HG03097 (cell line): Measurements from ENCODE around the gene NTRK3.

Experiments
- ATAC-seq: cut with Tn5 transposase; IDR thresholded peaks from one replicate; pipeline ENCODE4 v1.9.1; 2021; ENCODE audit not compliant: unreplicated experiment, low FRiP score

The NTRK3 gene

DNA sequence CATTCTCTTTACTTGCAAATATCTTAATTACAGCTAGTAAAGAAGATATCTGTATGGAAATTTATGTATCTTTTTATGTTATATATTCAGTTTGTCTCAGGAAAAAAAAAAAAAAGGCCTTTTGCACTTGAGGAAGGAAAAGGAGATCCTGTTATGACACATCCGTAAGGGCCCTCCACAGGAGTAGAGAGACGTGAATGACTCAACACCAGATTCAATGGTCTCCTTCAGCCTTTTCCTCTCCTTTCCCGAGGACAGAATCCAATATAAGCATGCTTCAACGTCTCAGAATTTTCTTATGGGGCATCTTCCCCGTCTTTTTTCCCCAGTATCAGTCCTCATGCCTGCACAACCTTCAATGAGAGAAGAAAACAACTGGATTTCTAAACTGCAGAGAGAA, 340.3 kb downstream of the NTRK3 start:
- no peak for ATAC-seq

DNA sequence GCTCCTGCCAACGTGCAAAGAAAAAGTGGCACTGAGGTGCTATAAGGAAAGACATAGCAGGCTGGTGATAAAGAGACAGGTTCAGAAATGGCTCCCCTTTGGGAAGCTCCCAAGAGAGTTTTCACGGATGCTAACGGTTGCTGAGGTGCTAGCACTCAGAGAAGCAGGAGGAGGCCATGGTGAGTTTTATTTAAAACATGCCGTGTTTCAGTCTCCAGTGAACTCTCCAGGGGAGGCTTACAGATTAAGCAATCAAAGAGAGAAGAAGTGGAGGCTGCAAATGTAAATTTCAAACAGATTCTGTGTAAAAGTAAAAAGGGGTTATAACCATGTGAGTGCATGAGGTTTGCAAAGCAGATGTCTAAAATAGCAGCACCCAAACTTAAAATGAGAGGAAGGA, 346.2 kb downstream of the NTRK3 start:
- ATAC-seq = no peak

DNA sequence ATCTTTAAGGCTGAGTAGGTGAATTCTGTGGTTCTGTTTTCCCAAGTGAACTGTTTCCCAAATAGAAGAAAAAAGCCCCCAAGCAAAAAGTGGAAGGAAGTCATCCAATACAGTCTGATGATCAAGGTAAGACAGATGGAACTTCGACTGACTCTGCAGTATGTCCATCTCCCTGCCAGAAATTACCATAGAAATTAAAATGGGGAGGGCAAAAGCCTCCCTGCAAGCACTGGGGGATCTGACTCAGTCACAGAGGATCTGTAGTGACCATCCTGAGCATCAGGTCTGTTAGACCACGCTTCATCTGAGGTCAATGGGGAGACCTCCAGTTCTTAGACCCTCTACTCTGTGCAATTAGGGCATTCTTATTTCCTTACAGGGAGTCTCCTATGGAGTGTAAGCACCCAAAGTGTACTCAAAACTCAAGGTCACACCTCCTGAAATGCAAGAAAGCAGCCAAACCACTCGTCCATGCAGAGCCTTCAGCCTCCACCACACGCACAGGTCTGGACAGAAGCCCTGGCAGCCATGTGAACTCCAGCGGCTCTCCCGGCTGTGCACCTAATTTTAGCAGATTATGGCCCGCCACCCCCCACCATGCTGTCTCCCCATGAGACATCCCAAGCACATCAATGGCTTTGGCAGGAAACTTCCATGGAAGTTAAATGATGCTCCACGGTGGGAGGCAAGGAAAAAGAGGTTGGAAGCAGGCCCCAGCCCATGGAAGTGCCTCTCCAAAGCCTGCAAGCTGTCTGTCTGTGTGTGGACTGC, 348.7 kb downstream of the NTRK3 start:
- ATAC-seq = no peak

GRCh38 chr15:87906444-87906843, 350.1 kb downstream of the NTRK3 start:
- ATAC-seq = no peak

DNA sequence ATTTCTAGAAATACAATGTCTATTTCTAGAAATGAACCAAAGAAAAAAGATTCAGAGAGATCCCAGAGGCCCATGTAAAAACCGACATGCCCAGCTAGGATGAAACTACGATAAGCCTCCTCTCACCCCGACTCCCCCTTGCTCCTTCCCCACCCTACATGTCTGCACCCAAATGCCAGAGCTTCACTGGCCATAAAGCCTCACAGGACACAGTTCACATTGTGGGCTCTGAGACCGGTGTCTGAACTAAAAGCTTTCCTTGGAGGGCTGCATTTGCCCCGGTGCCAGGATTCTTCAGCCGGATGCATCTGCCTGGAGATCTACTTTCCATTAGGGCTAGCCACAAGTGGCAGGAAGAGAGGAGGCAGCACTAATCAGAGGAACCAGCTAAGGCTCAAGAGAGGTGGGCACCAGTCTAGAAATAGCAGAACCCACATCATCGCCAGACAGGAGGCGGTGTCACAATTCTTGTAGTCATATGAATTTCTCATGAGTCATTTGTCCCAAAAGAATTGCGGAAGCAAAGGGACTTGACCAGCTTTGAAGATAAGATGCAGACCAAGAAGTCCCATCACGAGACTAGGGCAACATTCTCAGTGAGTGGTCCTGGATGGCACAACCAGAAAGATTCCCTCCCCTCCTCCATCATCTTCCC, 353.6 kb downstream of the NTRK3 start:
- ATAC-seq = no peak

GRCh38 chr15:87901926-87902690, 354.4 kb downstream of the NTRK3 start:
- ATAC-seq = no peak

- no peak for ATAC-seq
Measured at GRCh38 chr15:87901008-87901407, 355.5 kb downstream of the NTRK3 start.

GRCh38 chr15:87896936-87897335, 359.6 kb downstream of the NTRK3 start:
- ATAC-seq = no peak

- no peak for ATAC-seq
Measured at GRCh38 chr15:87887177-87887576, 369.4 kb downstream of the NTRK3 start.

DNA sequence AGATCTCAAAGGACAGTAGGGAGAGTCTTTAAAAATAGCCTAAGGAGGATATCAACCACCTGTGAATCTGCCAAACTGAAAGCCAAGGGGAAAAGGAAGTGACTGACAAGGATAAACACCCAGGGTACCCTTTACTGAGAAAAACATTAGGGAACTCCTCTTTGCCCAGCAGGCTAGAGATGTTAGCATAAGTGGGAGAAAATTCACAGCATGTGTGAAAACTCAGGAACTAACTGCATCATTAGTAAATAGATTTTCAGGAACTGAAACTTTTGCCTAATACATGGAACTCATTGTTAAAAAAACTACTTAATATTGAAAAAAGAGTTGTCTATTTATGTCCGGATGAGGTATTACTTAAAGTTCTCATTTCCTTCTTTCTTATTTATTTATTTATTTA, 375.5 kb downstream of the NTRK3 start:
- no peak for ATAC-seq

DNA sequence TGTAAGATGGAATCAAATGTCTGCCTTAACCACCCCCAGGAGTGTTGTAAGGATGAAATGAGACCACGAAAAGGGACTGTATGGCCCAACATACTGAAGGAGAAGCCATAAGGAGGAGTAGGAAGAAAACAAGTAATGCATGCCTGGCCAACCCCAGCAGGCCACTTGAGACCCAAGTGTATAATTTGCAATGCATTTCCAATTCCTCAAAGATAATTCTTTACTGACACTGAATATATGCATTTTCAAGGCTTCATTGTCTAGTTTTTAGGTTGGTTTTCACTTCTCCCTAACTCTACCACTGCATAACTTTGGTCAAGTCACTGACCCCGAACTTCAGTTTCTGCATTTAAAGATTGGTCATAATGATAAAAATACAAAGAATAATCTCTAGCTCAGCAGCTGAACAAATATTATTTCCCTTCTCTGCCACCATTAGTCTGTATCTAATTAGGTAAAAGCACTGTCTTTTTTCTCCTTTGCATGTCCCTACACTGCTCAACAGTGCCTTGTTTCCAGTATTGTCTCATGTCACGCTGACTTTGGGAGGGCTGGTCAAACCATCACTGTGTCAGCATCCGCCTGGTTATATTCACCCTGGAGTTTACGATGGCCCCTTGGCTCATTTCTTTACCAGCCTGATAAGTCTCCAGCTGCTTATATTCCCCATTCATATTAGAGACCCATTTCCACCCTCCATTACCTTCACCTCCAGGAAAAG, 378.6 kb downstream of the NTRK3 start:
- ATAC-seq = no peak

- no peak for ATAC-seq
Measured at GRCh38 chr15:87877114-87877810, 379.3 kb downstream of the NTRK3 start.

DNA sequence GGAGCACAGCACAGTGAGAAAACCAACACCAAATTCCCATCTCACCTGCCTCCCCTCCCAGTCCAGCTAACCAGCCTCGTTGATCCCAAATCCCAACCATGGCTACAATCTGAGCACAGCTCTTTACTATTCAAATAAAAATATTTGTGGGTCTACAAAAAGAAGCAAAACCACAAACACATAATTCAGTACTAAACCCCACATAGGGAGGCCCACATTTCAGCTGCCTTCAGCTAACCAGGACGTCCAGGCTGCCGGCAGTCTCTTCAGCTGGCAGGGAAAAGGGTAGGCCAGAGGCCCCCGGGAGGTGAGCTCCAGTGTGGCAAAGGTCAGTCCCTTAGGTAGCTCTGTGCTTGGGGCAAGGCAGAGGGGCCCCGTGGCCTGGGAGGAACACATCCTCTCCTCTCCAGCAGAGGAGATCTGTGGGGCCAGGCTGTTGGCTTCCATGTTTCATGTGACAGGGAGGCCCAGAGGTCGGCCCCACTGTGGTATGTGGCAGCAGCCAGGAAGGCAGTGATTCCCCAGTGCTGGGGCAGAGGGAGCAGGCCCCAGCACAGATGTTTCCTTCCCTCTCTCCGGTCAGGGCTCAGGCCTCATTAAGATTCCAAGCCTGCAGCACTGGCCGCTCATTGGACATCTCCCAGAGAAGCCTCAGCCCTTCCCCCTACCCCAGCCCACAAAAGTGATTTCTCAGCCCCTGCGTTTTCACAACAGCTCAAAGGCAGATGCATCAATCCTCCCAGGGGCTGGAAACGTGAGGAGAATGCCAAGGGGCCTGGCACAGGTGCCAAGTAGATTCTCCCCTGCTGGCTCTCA, 381.4 kb downstream of the NTRK3 start:
- ATAC-seq = no peak

DNA sequence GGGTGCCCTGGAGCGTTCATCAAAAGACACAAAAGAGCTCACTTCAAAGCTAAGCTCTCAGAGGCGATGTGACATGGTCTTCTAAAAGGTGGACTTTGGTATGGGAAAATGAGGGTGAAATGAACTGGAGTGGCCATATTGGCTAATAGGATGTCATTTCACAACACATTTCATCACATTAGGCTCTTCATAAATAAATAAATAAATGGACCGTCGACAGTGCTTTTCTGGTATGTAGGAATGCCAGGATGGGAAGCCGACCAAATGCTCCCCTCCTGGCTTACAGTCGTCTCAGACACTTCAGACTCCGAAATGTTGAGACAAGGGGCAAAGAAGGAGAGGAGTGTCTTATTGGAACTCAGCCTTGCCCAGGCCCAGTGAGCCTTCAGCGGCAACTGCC, 383.0 kb downstream of the NTRK3 start:
- ATAC-seq = no peak

GRCh38 chr15:87871731-87872320, 384.7 kb downstream of the NTRK3 start:
- ATAC-seq = no peak

GRCh38 chr15:87871258-87871681, 385.3 kb downstream of the NTRK3 start:
- ATAC-seq = no peak

GRCh38 chr15:87866961-87867360, 389.6 kb downstream of the NTRK3 start:
- ATAC-seq = no peak

DNA sequence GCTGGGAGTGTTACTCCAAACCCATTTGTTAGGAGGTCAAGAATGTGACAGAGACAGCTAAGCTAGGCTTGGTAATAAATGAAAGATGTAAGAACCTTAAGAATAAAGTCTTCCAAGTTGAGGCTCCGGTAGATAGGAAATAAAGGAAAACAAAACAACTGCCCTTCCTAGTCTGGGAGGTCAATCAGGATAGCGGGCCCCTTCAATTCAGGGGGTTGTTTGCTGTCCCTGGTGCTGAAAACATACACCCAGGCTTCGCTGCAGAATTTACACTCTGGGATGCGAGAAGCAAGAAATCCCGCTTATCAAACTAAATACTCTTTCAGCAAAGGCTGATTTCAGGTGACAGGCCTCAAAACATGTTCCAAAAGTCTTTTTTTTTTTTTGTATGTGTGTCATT, 393.4 kb downstream of the NTRK3 start:
- no peak for ATAC-seq

DNA sequence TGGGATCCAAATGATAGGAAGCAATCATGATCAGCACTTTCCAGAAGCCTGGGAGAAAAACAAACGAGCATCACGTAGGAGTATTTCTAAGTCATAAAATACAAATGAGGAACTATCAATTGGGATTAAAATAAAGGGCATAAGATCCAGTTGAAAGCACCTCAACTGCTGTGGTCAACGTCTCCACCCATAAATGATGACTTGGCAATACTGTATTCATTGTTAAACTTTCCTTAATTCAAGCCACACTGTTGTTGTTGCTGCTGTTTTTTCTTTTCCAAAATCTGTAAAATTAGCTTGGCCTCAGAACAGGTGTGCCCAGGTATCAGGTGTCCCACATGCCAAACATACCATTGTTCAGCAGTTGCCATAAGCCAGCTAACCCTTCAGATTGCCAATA, 395.8 kb downstream of the NTRK3 start:
- no peak for ATAC-seq
